ENCODE results near the gene PTGDR. TPM values are rescaled to one million over a fixed set of nuclear protein-coding genes. Genes with fewer than 3 reads are reported as not detected.
A peak's percentile ranks its signal among the peaks of the same experiment; 100 is the strongest.

PTGDR gene
- polyA plus RNA-seq, 1 experiment = not detected

DNA sequence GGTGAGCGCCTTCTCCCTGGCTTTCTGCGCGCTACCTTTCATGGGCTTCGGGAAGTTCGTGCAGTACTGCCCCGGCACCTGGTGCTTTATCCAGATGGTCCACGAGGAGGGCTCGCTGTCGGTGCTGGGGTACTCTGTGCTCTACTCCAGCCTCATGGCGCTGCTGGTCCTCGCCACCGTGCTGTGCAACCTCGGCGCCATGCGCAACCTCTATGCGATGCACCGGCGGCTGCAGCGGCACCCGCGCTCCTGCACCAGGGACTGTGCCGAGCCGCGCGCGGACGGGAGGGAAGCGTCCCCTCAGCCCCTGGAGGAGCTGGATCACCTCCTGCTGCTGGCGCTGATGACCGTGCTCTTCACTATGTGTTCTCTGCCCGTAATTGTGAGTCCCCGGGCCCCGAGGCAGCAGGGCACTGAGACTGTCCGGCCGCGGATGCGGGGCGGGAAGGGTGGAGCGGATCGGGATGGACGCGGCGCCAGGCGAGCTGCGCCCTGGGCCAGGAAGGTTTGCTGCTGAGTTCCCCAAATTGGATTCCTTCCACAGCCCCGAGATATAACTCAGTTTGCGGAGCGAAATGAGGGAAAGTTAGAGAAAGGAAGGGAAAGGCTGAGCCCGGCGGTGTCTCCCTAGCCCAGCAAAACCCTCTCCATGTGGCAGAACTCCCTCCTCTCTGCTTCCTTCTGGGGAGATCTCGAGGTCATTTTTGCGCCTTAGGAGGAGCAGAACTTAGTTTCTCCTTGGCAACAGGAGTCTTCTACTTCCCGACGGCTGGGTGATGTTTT is 972 bp downstream of the PTGDR start:
- Histone ChIP-seq H3K36me3 (ENCODE audit: control insufficient read depth, insufficient read depth, low read length) (no peaks in the 10 kb centered on the region), H3K27me3 (ENCODE audit: control insufficient read depth, insufficient read depth, low read length) (peaks cover 37% of the 10 kb centered on the region), H3K4me3 (ENCODE audit: low read depth, low read length) (no peak overlapping the region)
- DNase-seq (ENCODE audit: low read depth) = no peak
- CTCF ChIA-PET = no interaction called here
- POLR2A ChIA-PET = no interaction called here
- TF ChIP-seq CTCF (IDR thresholded peaks at IDR 0.05; ENCODE audit: insufficient read depth, low read depth, low read length) = no peak

DNA sequence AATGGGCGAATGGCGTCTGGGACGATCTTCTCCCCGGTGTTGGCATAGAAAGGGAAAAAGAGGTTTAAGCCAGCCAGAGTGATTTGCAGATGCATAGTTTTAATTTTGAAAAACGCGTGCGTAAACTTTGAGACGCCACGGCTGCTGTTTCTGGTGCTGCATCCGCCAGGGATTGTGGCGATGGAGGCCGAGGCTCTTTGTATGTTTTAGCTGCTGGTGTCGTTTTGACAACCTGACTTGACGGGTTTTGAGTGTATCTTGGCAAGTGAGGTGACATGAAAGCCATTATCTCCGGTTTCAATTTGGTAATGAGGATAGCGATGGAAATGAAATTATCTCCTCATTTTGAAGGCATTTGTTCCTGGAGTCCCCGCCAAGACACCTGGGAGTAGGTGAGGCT is 1.6 kb downstream of the PTGDR start:
- no peak overlapping the region for H3K4me3 ChIP-seq (ENCODE audit: low read depth, low read length)
- POLR2A ChIA-PET = no interaction called here
- no peaks in the 10 kb centered on the region for H3K36me3 ChIP-seq (ENCODE audit: control insufficient read depth, insufficient read depth, low read length)
- CTCF ChIA-PET = no interaction called here
- peaks cover 36% of the 10 kb centered on the region for H3K27me3 ChIP-seq (ENCODE audit: control insufficient read depth, insufficient read depth, low read length)
- no peak for TF ChIP-seq CTCF (IDR thresholded peaks at IDR 0.05; ENCODE audit: insufficient read depth, low read depth, low read length)
- no peak for DNase-seq (ENCODE audit: low read depth)

DNA sequence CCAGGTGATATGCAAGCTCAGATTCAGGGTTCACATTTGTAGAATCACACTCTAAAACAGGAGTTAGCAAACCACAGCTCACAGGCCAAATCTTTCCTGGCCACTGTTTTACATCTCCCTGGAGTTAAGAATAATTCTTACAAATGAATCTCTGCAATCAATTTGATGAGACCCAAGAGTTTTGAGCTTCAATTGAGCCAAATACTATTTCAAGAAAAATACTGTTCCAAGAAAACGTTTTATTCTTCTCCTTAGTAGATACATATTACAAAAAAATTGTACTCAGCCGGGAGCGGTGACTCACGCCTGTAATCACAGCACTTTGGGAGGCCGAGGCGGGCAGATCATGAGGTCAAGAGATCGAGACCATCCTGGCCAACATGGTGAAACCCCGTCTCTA is 2.5 kb downstream of the PTGDR start:
- POLR2A ChIA-PET = no interaction called here
- DNase-seq (ENCODE audit: low read depth) = no peak
- TF ChIP-seq CTCF (IDR thresholded peaks at IDR 0.05; ENCODE audit: insufficient read depth, low read depth, low read length) = no peak
- Histone ChIP-seq H3K4me3 (ENCODE audit: low read depth, low read length) (no peak overlapping the region), H3K27me3 (ENCODE audit: control insufficient read depth, insufficient read depth, low read length) (peaks cover 36% of the 10 kb centered on the region), H3K36me3 (ENCODE audit: control insufficient read depth, insufficient read depth, low read length) (no peaks in the 10 kb centered on the region)
- CTCF ChIA-PET = interaction anchor here (0.5 kb wide), 1 partner anchor 1035 kb away, joined by 3 read pairs; no protein-coding TSS in a partner anchor

- H3K36me3 ChIP-seq (ENCODE audit: control insufficient read depth, insufficient read depth, low read length) = no peaks in the 10 kb centered on the region
- H3K27me3 ChIP-seq (ENCODE audit: control insufficient read depth, insufficient read depth, low read length) = peaks cover 29% of the 10 kb centered on the region
- DNase-seq (ENCODE audit: low read depth) = no peak
- H3K4me3 ChIP-seq (ENCODE audit: low read depth, low read length) = no peak overlapping the region
- CTCF ChIA-PET = interaction anchor here (1.5 kb wide), 1 partner anchor 10 kb away, joined by 4 read pairs; no protein-coding TSS in a partner anchor
- TF ChIP-seq CTCF (IDR thresholded peaks at IDR 0.05; ENCODE audit: insufficient read depth, low read depth, low read length) = no peak
- POLR2A ChIA-PET = no interaction called here
Measured at GRCh38 chr14:52271538-52271937, 4.0 kb downstream of the PTGDR start.

- peak; percentile 25; the same call in 1 of the 2 replicates for TF ChIP-seq CTCF (IDR thresholded peaks at IDR 0.05; ENCODE audit: insufficient read depth, low read depth, low read length)
- ChIA-PET POLR2A (no interaction called here), CTCF (interaction anchor here (0.5 to 1.5 kb wide), 4 partner anchors 8 to 879 kb away, joined by 3 to 4 read pairs (median 3); no protein-coding TSS in a partner anchor)
- DNase-seq (ENCODE audit: low read depth) = no peak
- Histone ChIP-seq H3K27me3 (ENCODE audit: control insufficient read depth, insufficient read depth, low read length) (peaks cover 23% of the 10 kb centered on the region), H3K4me3 (ENCODE audit: low read depth, low read length) (no peak overlapping the region), H3K36me3 (ENCODE audit: control insufficient read depth, insufficient read depth, low read length) (no peaks in the 10 kb centered on the region)
Measured at GRCh38 chr14:52272375-52272774, 4.9 kb downstream of the PTGDR start.

Data from BJ (cell line).